Measurements from ENCODE around the gene EFNA1.

DNA sequence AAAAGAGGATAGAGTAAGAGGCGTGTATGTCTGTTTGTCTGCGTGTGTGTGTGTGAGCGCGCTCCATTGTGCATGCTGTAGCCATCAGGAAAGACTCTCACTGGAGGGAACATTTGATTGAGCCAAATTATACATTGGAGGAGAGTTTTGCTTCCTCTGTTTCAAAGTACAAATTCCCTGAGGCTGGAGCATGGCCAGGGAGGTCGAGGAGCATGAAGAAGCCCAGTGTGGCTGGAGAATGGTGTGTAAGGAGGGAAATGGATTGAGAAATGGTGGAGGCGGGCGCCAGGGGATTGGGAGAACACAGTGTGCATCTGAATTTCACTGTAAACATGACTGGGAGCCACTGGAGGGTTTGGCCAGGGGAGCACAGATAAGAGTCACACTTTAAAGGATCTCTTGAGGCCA, 22.1 kb upstream of the EFNA1 start:
- TF ChIP-seq, protein P1, sequence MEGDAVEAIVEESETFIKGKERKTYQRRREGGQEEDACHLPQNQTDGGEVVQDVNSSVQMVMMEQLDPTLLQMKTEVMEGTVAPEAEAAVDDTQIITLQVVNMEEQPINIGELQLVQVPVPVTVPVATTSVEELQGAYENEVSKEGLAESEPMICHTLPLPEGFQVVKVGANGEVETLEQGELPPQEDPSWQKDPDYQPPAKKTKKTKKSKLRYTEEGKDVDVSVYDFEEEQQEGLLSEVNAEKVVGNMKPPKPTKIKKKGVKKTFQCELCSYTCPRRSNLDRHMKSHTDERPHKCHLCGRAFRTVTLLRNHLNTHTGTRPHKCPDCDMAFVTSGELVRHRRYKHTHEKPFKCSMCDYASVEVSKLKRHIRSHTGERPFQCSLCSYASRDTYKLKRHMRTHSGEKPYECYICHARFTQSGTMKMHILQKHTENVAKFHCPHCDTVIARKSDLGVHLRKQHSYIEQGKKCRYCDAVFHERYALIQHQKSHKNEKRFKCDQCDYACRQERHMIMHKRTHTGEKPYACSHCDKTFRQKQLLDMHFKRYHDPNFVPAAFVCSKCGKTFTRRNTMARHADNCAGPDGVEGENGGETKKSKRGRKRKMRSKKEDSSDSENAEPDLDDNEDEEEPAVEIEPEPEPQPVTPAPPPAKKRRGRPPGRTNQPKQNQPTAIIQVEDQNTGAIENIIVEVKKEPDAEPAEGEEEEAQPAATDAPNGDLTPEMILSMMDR (conservative IDR thresholded peaks at IDR 0.05; ENCODE audit: low read length), result no peak
- TF ChIP-seq EZH2phosphoT487 (IDR thresholded peaks at IDR 0.05; ENCODE audit: borderline replicate concordance), result no peak
